ENCODE results near the gene PDE4D.

DNA sequence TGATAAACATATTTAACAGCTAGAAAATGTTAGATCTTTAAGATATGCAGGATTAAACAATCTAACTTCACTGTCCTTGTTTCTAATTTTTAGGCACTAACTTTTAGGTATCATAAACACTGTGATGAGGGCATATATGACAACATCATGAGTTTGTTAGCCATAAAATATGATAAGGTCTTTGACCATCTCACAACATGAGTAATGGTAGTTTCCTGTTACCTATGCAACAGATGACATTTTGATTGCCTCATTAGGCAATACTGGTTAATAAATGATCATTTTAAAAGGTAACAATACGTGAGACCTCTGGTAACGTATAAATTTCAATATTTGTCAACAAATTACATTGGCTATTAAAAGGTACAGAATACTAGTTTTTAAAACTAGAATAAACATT lies 613.5 kb downstream of the PDE4D start:
- TF ChIP-seq, protein P1, sequence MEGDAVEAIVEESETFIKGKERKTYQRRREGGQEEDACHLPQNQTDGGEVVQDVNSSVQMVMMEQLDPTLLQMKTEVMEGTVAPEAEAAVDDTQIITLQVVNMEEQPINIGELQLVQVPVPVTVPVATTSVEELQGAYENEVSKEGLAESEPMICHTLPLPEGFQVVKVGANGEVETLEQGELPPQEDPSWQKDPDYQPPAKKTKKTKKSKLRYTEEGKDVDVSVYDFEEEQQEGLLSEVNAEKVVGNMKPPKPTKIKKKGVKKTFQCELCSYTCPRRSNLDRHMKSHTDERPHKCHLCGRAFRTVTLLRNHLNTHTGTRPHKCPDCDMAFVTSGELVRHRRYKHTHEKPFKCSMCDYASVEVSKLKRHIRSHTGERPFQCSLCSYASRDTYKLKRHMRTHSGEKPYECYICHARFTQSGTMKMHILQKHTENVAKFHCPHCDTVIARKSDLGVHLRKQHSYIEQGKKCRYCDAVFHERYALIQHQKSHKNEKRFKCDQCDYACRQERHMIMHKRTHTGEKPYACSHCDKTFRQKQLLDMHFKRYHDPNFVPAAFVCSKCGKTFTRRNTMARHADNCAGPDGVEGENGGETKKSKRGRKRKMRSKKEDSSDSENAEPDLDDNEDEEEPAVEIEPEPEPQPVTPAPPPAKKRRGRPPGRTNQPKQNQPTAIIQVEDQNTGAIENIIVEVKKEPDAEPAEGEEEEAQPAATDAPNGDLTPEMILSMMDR (IDR thresholded peaks at IDR 0.05) = no peak
- TF ChIP-seq POLR2A (IDR thresholded peaks at IDR 0.05) = no peak

Measured in right lobe of liver (tissue), 4 donors.